NT2/D1 (cell line): ENCODE measurements around the gene DTWD2.

Source experiments
- SUZ12 ChIP-seq: IDR thresholded peaks from 2 replicates; pipeline ENCODE4 v1.6.1; 2011; ENCODE audit not compliant: insufficient read length, insufficient read depth; ENCODE audit errors: extremely low read depth
- ZNF274 ChIP-seq: IDR thresholded peaks from 2 replicates; pipeline ENCODE4 v1.6.1; 2011; ENCODE audit warnings: mild to moderate bottlenecking, low read depth, low read length

DNA sequence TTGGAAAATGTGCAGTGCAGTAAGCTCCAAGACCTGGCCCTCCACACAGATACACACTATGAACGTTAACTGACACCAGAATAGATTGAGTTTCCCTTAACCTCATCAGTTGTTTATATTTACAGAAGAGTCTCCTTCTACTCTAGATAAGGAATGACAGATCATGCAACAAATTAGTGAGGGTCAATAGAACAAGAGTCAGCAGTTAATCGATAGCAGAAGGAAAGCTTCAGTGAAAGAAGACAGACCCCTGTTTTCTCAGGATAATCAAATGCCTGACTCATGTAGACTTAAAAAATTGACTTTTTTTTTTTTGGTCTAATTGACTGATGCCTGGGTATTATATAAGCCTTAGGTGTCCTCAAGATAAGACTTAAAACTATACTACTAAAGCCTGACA lies 179.9 kb downstream of the DTWD2 start:
- TF ChIP-seq ZNF274 (no peak), SUZ12 (no peak)
